RKO (cell line): Measurements from ENCODE around the gene ZNF396.

Source experiments
- DNase-seq: peaks from one replicate; pipeline ENCODE4 v3.0.0-alpha.2; 2016; ENCODE audit warnings: low spot score

Gene ZNF396

GRCh38 chr18:35335866-35336265 is 41.3 kb downstream of the ZNF396 start:
- DNase-seq = no peak

GRCh38 chr18:35334821-35335220 is 42.3 kb downstream of the ZNF396 start:
- no peak for DNase-seq

GRCh38 chr18:35334212-35334611 is 42.9 kb downstream of the ZNF396 start:
- DNase-seq = no peak

- DNase-seq = no peak
Observed at GRCh38 chr18:35331367-35332087, 45.6 kb downstream of the ZNF396 start.

- DNase-seq = no peak
Observed at GRCh38 chr18:35328868-35329267, 48.3 kb downstream of the ZNF396 start.

- no peak for DNase-seq
Observed at GRCh38 chr18:35326695-35327387, 50.3 kb downstream of the ZNF396 start.

- no peak for DNase-seq
Observed at GRCh38 chr18:35324926-35325655, 52.0 kb downstream of the ZNF396 start.

GRCh38 chr18:35322486-35323458 is 54.4 kb downstream of the ZNF396 start:
- no peak for DNase-seq
